Measurements from ENCODE around the gene TMEM120B.
A peak's percentile ranks its signal among the peaks of the same experiment; 100 is the strongest.
"Not testable (repeated sequence)": the region's sequence is repeated elsewhere in the genome, so short reads cannot be mapped to it uniquely, and the experiment has no call there.

The TMEM120B gene

GRCh38 chr12:121712461-121713256, at the start of gene TMEM120B:
Gene TMEM120B (plus strand): TSS chr12:121712752. CDS start chr12:121712896, 144 bp downstream.
- DNase-seq (ENCODE audit: low spot score), result peak; percentile 90
- H3K4me3 ChIP-seq, result peak within 1 kb of the TSS; percentile 99
- H3K27ac ChIP-seq, result peak within 1 kb of the TSS; percentile 77 to 84
- no peak for TF ChIP-seq CTCF (IDR thresholded peaks at IDR 0.05)

GRCh38 chr12:121663610-121663929, 49.0 kb upstream of the TMEM120B start:
- DNase-seq (ENCODE audit: low spot score), result no peak
- Histone ChIP-seq H3K4me3 (no peak overlapping the region), H3K27ac (no peak overlapping the region)
- TF ChIP-seq CTCF (IDR thresholded peaks at IDR 0.05), result no peak

DNA sequence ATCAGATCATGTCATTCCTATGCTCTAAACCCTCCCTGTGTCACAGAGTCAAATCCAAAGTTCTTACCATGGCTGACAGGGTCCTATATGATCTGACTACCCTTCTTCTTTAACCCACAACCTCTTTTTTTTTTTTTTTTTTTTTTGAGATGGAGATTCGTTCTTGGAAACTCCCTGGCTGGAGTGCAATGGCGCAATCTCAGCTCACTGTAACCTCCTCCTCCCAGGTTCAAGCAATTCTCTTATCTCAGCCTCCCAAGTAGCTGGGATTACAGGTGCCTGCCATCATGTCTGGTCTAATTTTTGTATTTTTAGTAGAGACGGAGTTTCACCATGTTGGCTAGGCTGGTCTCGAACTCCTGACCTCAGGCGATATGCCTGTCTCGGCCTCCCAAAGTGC, 45.7 kb upstream of the TMEM120B start:
- not testable (repeated sequence) for H3K4me3 ChIP-seq; DNase-seq (ENCODE audit: low spot score); H3K27ac ChIP-seq

DNA sequence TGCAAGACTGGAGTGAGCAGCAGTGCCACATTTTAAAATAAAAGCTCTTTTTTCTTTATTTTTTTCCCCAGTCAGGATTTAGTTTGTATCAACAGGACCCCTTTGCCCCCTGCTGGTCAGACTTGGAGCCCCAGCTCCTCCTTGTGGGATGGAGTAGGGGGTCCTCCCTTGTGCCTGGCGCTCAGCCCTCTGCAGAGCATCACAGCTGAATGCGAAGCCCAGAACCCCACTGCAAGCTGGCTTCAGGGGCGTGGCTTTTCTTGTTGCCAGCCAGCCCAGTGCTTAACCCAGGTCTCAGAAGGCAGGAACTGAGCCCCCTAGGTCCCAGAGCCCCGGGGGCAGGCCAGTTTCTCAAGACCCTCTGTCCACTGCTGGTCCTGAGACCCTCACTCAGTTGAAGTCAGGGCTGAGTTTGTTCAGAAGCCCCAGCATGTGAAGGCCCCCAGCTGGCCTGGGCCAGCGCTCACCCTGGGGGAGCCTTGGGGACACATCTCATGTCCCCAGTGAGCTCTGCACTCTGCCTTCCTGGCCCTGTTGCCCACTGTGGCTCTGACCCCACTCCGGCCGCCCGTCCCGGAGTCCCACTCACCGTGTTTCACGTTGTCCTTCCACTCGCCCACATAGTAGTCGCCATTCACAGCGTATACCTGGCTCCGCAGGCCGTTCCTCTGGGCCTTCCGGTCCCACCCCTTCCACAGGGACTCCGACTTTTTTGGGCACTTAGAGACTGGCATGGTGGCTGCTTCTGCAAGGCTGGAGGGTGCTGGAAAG, 43.6 kb upstream of the TMEM120B start:
- no peak for TF ChIP-seq CTCF (IDR thresholded peaks at IDR 0.05)
- H3K4me3 ChIP-seq, result no peak overlapping the region
- DNase-seq (ENCODE audit: low spot score), result no peak

DNA sequence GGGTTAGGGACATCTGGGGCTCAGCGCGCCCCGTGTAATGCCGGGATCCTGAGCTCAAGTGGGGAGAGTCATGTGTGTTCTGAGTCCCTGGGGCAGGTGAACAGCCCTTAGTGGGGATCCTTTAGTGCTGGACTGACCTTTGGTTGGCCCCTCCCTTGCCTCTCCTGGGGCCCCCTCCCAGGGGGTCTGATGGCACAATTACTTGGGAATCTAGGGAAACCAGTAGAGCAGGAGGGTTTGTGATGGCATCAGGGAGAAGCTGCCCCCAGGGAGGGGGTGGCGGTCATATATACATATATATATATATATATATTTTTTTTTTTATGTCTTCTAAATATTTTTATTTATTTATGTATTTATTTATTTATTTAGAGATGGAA, 43.0 kb upstream of the TMEM120B start, which contains the start of gene MORN3:
MORN3 (minus strand) TSS at position 134 of the 380 bp plus-strand sequence. CDS start 171 bp downstream, outside the sequence.
- Histone ChIP-seq H3K27ac (no peak within 1 kb of the TSS), H3K4me3 (no peak within 1 kb of the TSS)
- no peak for TF ChIP-seq CTCF (IDR thresholded peaks at IDR 0.05)
- no peak for DNase-seq (ENCODE audit: low spot score)

More for the DNA sequence above, 43.6 kb upstream of the TMEM120B start:
- no peak overlapping the region for H3K27ac ChIP-seq

- Histone ChIP-seq H3K27ac (peak overlapping the region; percentile 10 to 15), H3K4me3 (peak overlapping the region; percentile 67)
- no peak for DNase-seq (ENCODE audit: low spot score)
- TF ChIP-seq CTCF (IDR thresholded peaks at IDR 0.05), result no peak
Measured at GRCh38 chr12:121673013-121673511, 39.5 kb upstream of the TMEM120B start.

- TF ChIP-seq CTCF (IDR thresholded peaks at IDR 0.05), result no peak
- DNase-seq (ENCODE audit: low spot score), result no peak
- H3K4me3 ChIP-seq, result no peak overlapping the region
- H3K27ac ChIP-seq, result no peak overlapping the region
Measured at GRCh38 chr12:121676190-121676589, 36.4 kb upstream of the TMEM120B start.
